GM23248 (cell line): Measurements from ENCODE around the gene KRT25. TPM values are rescaled to one million over a fixed set of nuclear protein-coding genes. Genes with fewer than 3 reads are reported as not detected.

Experiments
- DNase-seq: peaks from one replicate; pipeline ENCODE4 v3.0.0-alpha.2; 2015
- H2AFZ ChIP-seq: fragments of 200-600 bp; sonication (generic); 2 replicates; pipeline ENCODE4 v1.6.1; 2016; ENCODE audit warnings: antibody characterized with exemption
- H3F3A ChIP-seq: fragments of 200-600 bp; sonication (generic); 2 replicates; pipeline ENCODE4 v1.6.1; 2016; ENCODE audit warnings: mild to moderate bottlenecking, antibody characterized with exemption, mixed run types; ENCODE audit not compliant: insufficient read depth
- H3K27ac ChIP-seq: fragments of 200-600 bp; sonication (generic); 2 replicates; pipeline ENCODE4 v1.5.1; 2016; ENCODE audit warnings: mild to moderate bottlenecking
- H3K27me3 ChIP-seq: fragments of 200-600 bp; sonication (generic); replicated peaks from 2 replicates; pipeline ENCODE4 v1.6.1; 2016; ENCODE audit warnings: mild to moderate bottlenecking; ENCODE audit not compliant: insufficient read depth
- H3K36me3 ChIP-seq: fragments of 200-600 bp; sonication (generic); 2 replicates; pipeline ENCODE4 v1.6.1; 2016; ENCODE audit warnings: low read depth, mild to moderate bottlenecking
- H3K4me1 ChIP-seq: fragments of 200-600 bp; sonication (generic); 2 replicates; pipeline ENCODE4 v1.6.1; 2016; ENCODE audit warnings: mild to moderate bottlenecking; ENCODE audit not compliant: insufficient read depth
- H3K4me2 ChIP-seq: fragments of 200-600 bp; sonication (generic); one replicate; pipeline ENCODE4 v1.6.1; 2016; ENCODE audit warnings: mild to moderate bottlenecking; ENCODE audit not compliant: unreplicated experiment
- H3K4me3 ChIP-seq: fragments of 200-600 bp; sonication (generic); 2 replicates; pipeline ENCODE4 v1.5.1; 2016; ENCODE audit warnings: mild to moderate bottlenecking
- H3K79me2 ChIP-seq: fragments of 200-600 bp; sonication (generic); 2 replicates; pipeline ENCODE4 v1.6.1; 2016; ENCODE audit warnings: mild to moderate bottlenecking; ENCODE audit not compliant: insufficient read depth
- H3K9ac ChIP-seq: fragments of 200-600 bp; sonication (generic); 2 replicates; pipeline ENCODE4 v1.6.1; 2016; ENCODE audit warnings: mild to moderate bottlenecking
- H3K9me2 ChIP-seq: fragments of 200-600 bp; sonication (generic); 2 replicates; pipeline ENCODE4 v1.6.1; 2016; ENCODE audit warnings: mixed run types, mild to moderate bottlenecking, moderate library complexity; ENCODE audit not compliant: insufficient read depth
- H3K9me3 ChIP-seq: fragments of 200-600 bp; sonication (generic); one replicate; pipeline ENCODE4 v1.6.1; 2017; ENCODE audit warnings: low read depth
- H4K20me1 ChIP-seq: fragments of 200-600 bp; sonication (generic); 2 replicates; pipeline ENCODE4 v1.6.0; 2016; ENCODE audit not compliant: insufficient read depth
- EZH2 ChIP-seq: fragments of 200-600 bp; sonication (generic); IDR thresholded peaks from 2 replicates; pipeline ENCODE4 v1.6.1; 2018; ENCODE audit warnings: antibody characterized with exemption, mild to moderate bottlenecking; ENCODE audit not compliant: insufficient read depth, poor library complexity, severe bottlenecking
- EZH2phosphoT487 ChIP-seq: fragments of 200-600 bp; sonication (generic); IDR thresholded peaks from 2 replicates; pipeline ENCODE4 v1.6.1; 2018; ENCODE audit warnings: antibody characterized with exemption, moderate library complexity, mild to moderate bottlenecking, low read depth; ENCODE audit not compliant: insufficient read depth
- WGBS, 2 experiments: methylation state at CpG; one replicate each; pipeline ENCODE4 v1.1.6; 2015 to 2017; ENCODE audit warnings: low lambda C conversion rate in 2 of 2, low coverage in 1 of 2; ENCODE audit errors: missing lambda C conversion rate in 2 of 2; 5-methylcytosine and 5-hydroxymethylcytosine counted together
- in situ Hi-C: fragments of 300-500 bp; cut with MboI; formaldehyde crosslinking; loops from 2 replicates; pipeline ENCODE4 v1.15.0; 2020
- polyA plus RNA-seq: library from polyadenylated mRNA; unstranded; fragments of >200 nt; fragmentation: Nextera tagmentation; extraction: Ambion mirVana; gene quantifications from 2 replicates; pipeline ENCODE4 v1.2.1, GENCODE V29; 2016
- total RNA-seq: library from RNA; depleted of rRNA; stranded (reverse); fragments of >200 nt; shearing (Covaris generic); gene quantifications from 2 replicates; pipeline ENCODE4 v1.2.3, GENCODE V29; 2014

Gene KRT25
- total and polyA plus RNA-seq, 2 experiments from 2014 or later: not detected

- peak; percentile 61 for DNase-seq
- TF ChIP-seq EZH2phosphoT487 (no peak), EZH2 (no peak)
- Histone ChIP-seq H2AFZ (no peak overlapping the region), H3K9ac (no peak overlapping the region), H3F3A (no peaks in the 10 kb centered on the region), H3K36me3 (no peaks in the 10 kb centered on the region), H3K4me3 (no peak overlapping the region), H3K9me2 (no peaks in the 10 kb centered on the region), H3K4me1 (no peaks in the 10 kb centered on the region), H3K27ac (no peak overlapping the region), H3K79me2 (no peaks in the 10 kb centered on the region), H3K9me3 (no peaks in the 10 kb centered on the region), H3K4me2 (no peak overlapping the region), H4K20me1 (no peaks in the 10 kb centered on the region), H3K27me3 (peaks cover 25% of the 10 kb centered on the region)
- WGBS, 2 experiments: 50 to 53% methylated on average over 8 of the region's 8 CpGs
- in situ Hi-C loops: no loop called here
These were observed 27.5 kb downstream of the KRT25 start for GRCh38 chr17:40727447-40728231.

GRCh38 chr17:40726919-40727318 lies 28.2 kb downstream of the KRT25 start:
- Histone ChIP-seq H3K9me2 (no peaks in the 10 kb centered on the region), H3K4me2 (no peak overlapping the region), H3K9me3 (no peaks in the 10 kb centered on the region), H4K20me1 (no peaks in the 10 kb centered on the region), H3K4me3 (no peak overlapping the region), H3K36me3 (no peaks in the 10 kb centered on the region), H3F3A (no peaks in the 10 kb centered on the region), H3K27me3 (peaks cover 18% of the 10 kb centered on the region), H2AFZ (no peak overlapping the region), H3K4me1 (no peaks in the 10 kb centered on the region), H3K9ac (no peak overlapping the region), H3K79me2 (no peaks in the 10 kb centered on the region), H3K27ac (no peak overlapping the region)
- no peak for TF ChIP-seq EZH2phosphoT487
- TF ChIP-seq EZH2: no peak
- in situ Hi-C loops: no loop called here
- DNase-seq: peak; percentile 21
- 78% methylated on average over 2 of the region's 2 CpGs for WGBS, 2 experiments

- Histone ChIP-seq H3K9me2 (no peaks in the 10 kb centered on the region), H3K36me3 (no peaks in the 10 kb centered on the region), H3K9ac (no peak overlapping the region), H3K4me1 (no peaks in the 10 kb centered on the region), H3K27ac (no peak overlapping the region), H3K4me2 (no peak overlapping the region), H3K79me2 (no peaks in the 10 kb centered on the region), H4K20me1 (no peaks in the 10 kb centered on the region), H3F3A (no peaks in the 10 kb centered on the region), H2AFZ (no peak overlapping the region), H3K4me3 (no peak overlapping the region), H3K27me3 (peaks cover 24% of the 10 kb centered on the region; the same call in 1 of the 2 replicates), H3K9me3 (no peaks in the 10 kb centered on the region)
- DNase-seq: peak; percentile 11
- in situ Hi-C loops: no loop called here
- 6 to 25% methylated on average over 1 of the region's 1 CpG for WGBS, 2 experiments
- TF ChIP-seq EZH2 (no peak), EZH2phosphoT487 (no peak)
These were observed 30.5 kb downstream of the KRT25 start for GRCh38 chr17:40724656-40725055.

GRCh38 chr17:40722241-40722640 lies 32.9 kb downstream of the KRT25 start:
- TF ChIP-seq EZH2 (no peak), EZH2phosphoT487 (no peak)
- Histone ChIP-seq H4K20me1 (no peaks in the 10 kb centered on the region), H3K27me3 (peaks cover 39% of the 10 kb centered on the region), H3F3A (no peaks in the 10 kb centered on the region), H2AFZ (no peak overlapping the region), H3K4me3 (no peak overlapping the region), H3K4me1 (no peaks in the 10 kb centered on the region), H3K27ac (no peak overlapping the region), H3K9ac (no peak overlapping the region), H3K79me2 (no peaks in the 10 kb centered on the region), H3K9me2 (no peaks in the 10 kb centered on the region), H3K9me3 (no peaks in the 10 kb centered on the region), H3K4me2 (no peak overlapping the region), H3K36me3 (no peaks in the 10 kb centered on the region)
- in situ Hi-C loops: no loop called here
- WGBS, 2 experiments: 0 to 8% methylated on average over 1 of the region's 1 CpG
- peak; percentile 14 for DNase-seq
